Thyroid gland (tissue), 4 donors: ENCODE measurements around the gene EIF5A2. TPM values are rescaled to one million over a fixed set of nuclear protein-coding genes. Genes with fewer than 3 reads are reported as not detected.
"Not testable (repeated sequence)": the region's sequence is repeated elsewhere in the genome, so short reads cannot be mapped to it uniquely, and the experiment has no call there.

Experiments
- DNase-seq, 2 donors: peaks; one replicate each; pipeline ENCODE4 v3.0.0-alpha.2; 2019
- H3K27ac ChIP-seq, 3 donors: fragments of 200-600 bp; sonication (generic); 1 replicate in 2 of 3; 2 replicates in 1 of 3; pipeline ENCODE4 v1.5.1; 2016 to 2019; ENCODE audit warnings: mild to moderate bottlenecking in 1 of 3, moderate library complexity in 1 of 3
- H3K27me3 ChIP-seq: fragments of 200-600 bp; sonication (generic); one replicate; pipeline ENCODE4 v1.5.1; 2019
- H3K36me3 ChIP-seq, 2 donors: fragments of 200-600 bp; sonication (generic); one replicate each; pipeline ENCODE4 v1.5.1; 2016 to 2019
- H3K4me1 ChIP-seq, 2 donors: fragments of 200-600 bp; sonication (generic); one replicate each; pipeline ENCODE4 v1.5.1; 2017 to 2019
- H3K4me3 ChIP-seq, 3 donors: fragments of 200-600 bp; sonication (generic); replicated peaks in 1 of 3; 1 replicate in 2 of 3; 2 replicates in 1 of 3; pipeline ENCODE4 v1.5.1; 2016; ENCODE audit warnings: mild to moderate bottlenecking in 1 of 3
- H3K9me3 ChIP-seq: fragments of 200-600 bp; sonication (generic); one replicate; pipeline ENCODE4 v1.5.1; 2017
- CTCF ChIP-seq, 6 experiments: fragments of 200-600 bp in 3 of 6; fragments of 450-650 bp in 3 of 6; sonication (generic) in 3 of 6; IDR thresholded peaks; one replicate each; pipeline ENCODE4 v1.5.1; 2016 to 2019; ENCODE audit warnings: antibody characterized with exemption in 6 of 6, mild to moderate bottlenecking in 2 of 6, inconsistent platforms in 1 of 6, moderate library complexity in 1 of 6
- POLR2A ChIP-seq, 2 donors: fragments of 450-650 bp; IDR thresholded peaks; one replicate each; pipeline ENCODE4 v1.6.1; 2017; ENCODE audit warnings: antibody characterized with exemption in 2 of 2, mild to moderate bottlenecking in 2 of 2, moderate library complexity in 1 of 2
- WGBS, 2 donors: methylation state at CpG; one replicate each; pipeline ENCODE4 v1.1.5; 2017; 5-methylcytosine and 5-hydroxymethylcytosine counted together
- intact Hi-C: fragments of 100-400 bp; cut with DNase I; formaldehyde crosslinking; loops from one replicate; pipeline ENCODE4 v1.15.1; 2023
- total RNA-seq, 4 donors: library from RNA; depleted of rRNA; stranded (reverse); fragments of >200 nt; gene quantifications; one replicate each; pipeline ENCODE4 v1.2.3, GENCODE V29; 2016

Gene EIF5A2
- total RNA-seq, 4 donors from 2014 or later: 2.0 to 4.3 (median 3.0) TPM

GRCh38 chr3:170896781-170897180 is 11.7 kb downstream of the EIF5A2 start:
- 87 to 93% methylated on average over 1 of the region's 1 CpG for WGBS, 2 donors
- no peak overlapping the region for H3K4me3 ChIP-seq
- H3K4me1 ChIP-seq: no peaks in the 10 kb centered on the region
- H3K27ac ChIP-seq: no peak overlapping the region
- TF ChIP-seq POLR2A (IDR thresholded peaks at IDR 0.05) (no peak), CTCF (IDR thresholded peaks at IDR 0.05) (no peak)
- DNase-seq: no peak
- intact Hi-C loops: no loop called here
- H3K36me3 ChIP-seq: no peaks in the 10 kb centered on the region
- H3K9me3 ChIP-seq: no peaks in the 10 kb centered on the region
- no peaks in the 10 kb centered on the region for H3K27me3 ChIP-seq

GRCh38 chr3:170896333-170896732 is 12.1 kb downstream of the EIF5A2 start:
- DNase-seq, intact Hi-C loops, H3K36me3 ChIP-seq, H3K4me3 ChIP-seq, H3K27ac ChIP-seq, H3K4me1 ChIP-seq, H3K9me3 ChIP-seq, H3K27me3 ChIP-seq: not testable (repeated sequence)
- WGBS, 2 donors: 91 to 97% methylated on average over 6 of the region's 6 CpGs

- Histone ChIP-seq H3K36me3 (no peaks in the 10 kb centered on the region), H3K27me3 (no peaks in the 10 kb centered on the region), H3K27ac (no peak overlapping the region), H3K4me1 (no peaks in the 10 kb centered on the region), H3K9me3 (no peaks in the 10 kb centered on the region), H3K4me3 (no peak overlapping the region)
- WGBS, 2 donors: 96 to 99% methylated on average over 8 of the region's 8 CpGs
- intact Hi-C loops: no loop called here
- no peak for TF ChIP-seq CTCF (IDR thresholded peaks at IDR 0.05)
- no peak for TF ChIP-seq POLR2A (IDR thresholded peaks at IDR 0.05)
- no peak for DNase-seq
Observed at GRCh38 chr3:170893895-170894294, 14.5 kb downstream of the EIF5A2 start.

- 75 to 77% methylated on average over 1 of the region's 1 CpG for WGBS, 2 donors
- intact Hi-C loops: no loop called here
- no peak overlapping the region for H3K27ac ChIP-seq
Observed at GRCh38 chr3:170889630-170890029, 18.8 kb downstream of the EIF5A2 start.

GRCh38 chr3:170889132-170889531 is 19.3 kb downstream of the EIF5A2 start:
- H3K27me3 ChIP-seq: no peaks in the 10 kb centered on the region
- no peaks in the 10 kb centered on the region for H3K36me3 ChIP-seq
- intact Hi-C loops: no loop called here
- H3K9me3 ChIP-seq: no peaks in the 10 kb centered on the region
- TF ChIP-seq CTCF (IDR thresholded peaks at IDR 0.05) (no peak), POLR2A (IDR thresholded peaks at IDR 0.05) (no peak)
- H3K27ac ChIP-seq: no peak overlapping the region
- H3K4me1 ChIP-seq: no peaks in the 10 kb centered on the region
- DNase-seq: no peak
- H3K4me3 ChIP-seq: no peak overlapping the region

More at GRCh38 chr3:170889630-170890029, 18.8 kb downstream of the EIF5A2 start:
- TF ChIP-seq CTCF (IDR thresholded peaks at IDR 0.05) (no peak), POLR2A (IDR thresholded peaks at IDR 0.05) (no peak)
- DNase-seq: no peak
- no peaks in the 10 kb centered on the region for H3K36me3 ChIP-seq
- no peaks in the 10 kb centered on the region for H3K4me1 ChIP-seq
- no peaks in the 10 kb centered on the region for H3K9me3 ChIP-seq
- H3K4me3 ChIP-seq: no peak overlapping the region
- H3K27me3 ChIP-seq: no peaks in the 10 kb centered on the region

- H3K36me3 ChIP-seq, H3K27me3 ChIP-seq, H3K4me3 ChIP-seq, H3K27ac ChIP-seq, intact Hi-C loops, DNase-seq, H3K9me3 ChIP-seq, H3K4me1 ChIP-seq: not testable (repeated sequence)
- 92 to 93% methylated on average over 20 to 22 of the region's 24 CpGs for WGBS, 2 donors
Observed at GRCh38 chr3:170884109-170884930, 24.1 kb downstream of the EIF5A2 start.

GRCh38 chr3:170878688-170879087 is 29.7 kb downstream of the EIF5A2 start:
- H3K27ac ChIP-seq, H3K36me3 ChIP-seq, intact Hi-C loops, DNase-seq, H3K27me3 ChIP-seq, H3K9me3 ChIP-seq, H3K4me1 ChIP-seq, H3K4me3 ChIP-seq: not testable (repeated sequence)
- 100% methylated on average over 2 to 3 of the region's 5 CpGs for WGBS, 2 donors

- H3K27me3 ChIP-seq, intact Hi-C loops: not testable (repeated sequence)
- WGBS, 2 donors: 94 to 97% methylated on average over 6 of the region's 6 CpGs
Observed at GRCh38 chr3:170877311-170877710, 31.1 kb downstream of the EIF5A2 start.

More at GRCh38 chr3:170877311-170877710, 31.1 kb downstream of the EIF5A2 start:
- not testable (repeated sequence) for H3K4me3 ChIP-seq, DNase-seq, H3K36me3 ChIP-seq, H3K4me1 ChIP-seq, H3K27ac ChIP-seq, H3K9me3 ChIP-seq
